Right cardiac atrium (tissue), 5 donors: ENCODE measurements around the gene ARRDC3. TPM values are rescaled to one million over a fixed set of nuclear protein-coding genes. Genes with fewer than 3 reads are reported as not detected.

ENCODE experiments used
- ATAC-seq, 2 donors: fragments of 200-7000 bp; cut with Tn5 transposase; one replicate each; pipeline versions ENCODE4 v1.8.0 to v1.9.1; 2020; ENCODE audit warnings: moderate library complexity in 2 of 2, mild to moderate bottlenecking in 1 of 2
- DNase-seq, 3 donors: peaks; one replicate each; pipeline ENCODE4 v3.0.0-alpha.2; 2020
- H3K27ac ChIP-seq: one replicate; pipeline ENCODE4 v1.5.1; 2013; ENCODE audit warnings: mild to moderate bottlenecking, low read length, control low read depth, moderate library complexity
- H3K27me3 ChIP-seq: one replicate; pipeline ENCODE4 v1.6.1; 2013; ENCODE audit not compliant: control insufficient read depth, insufficient read depth
- H3K4me1 ChIP-seq: one replicate; pipeline ENCODE4 v1.6.1; 2013; ENCODE audit warnings: low read length; ENCODE audit not compliant: control insufficient read depth, insufficient read depth
- H3K4me3 ChIP-seq: one replicate; pipeline ENCODE4 v1.5.1; 2013; ENCODE audit warnings: low read length, control low read depth
- H3K9me3 ChIP-seq: one replicate; pipeline ENCODE4 v1.6.1; 2013; ENCODE audit warnings: low read length; ENCODE audit not compliant: control insufficient read depth
- WGBS: extraction: QIAGEN DNeasy Blood & Tissue Kit; methylation state at CpG from one replicate; pipeline ENCODE4 v1.1.7; 2013; 5-methylcytosine and 5-hydroxymethylcytosine counted together
- intact Hi-C, 4 donors: fragments of 100-400 bp; cut with DNase I; formaldehyde crosslinking; loops; one replicate each; pipeline versions ENCODE4 v1.11.0 to v1.14.0; 2022 to 2023
- long read RNA-seq, 4 donors: library from polyadenylated mRNA; unstranded; transcript quantifications; one replicate each; pipeline ENCODE4 v2.0.0, GENCODE V29; 2020 to 2021
- polyA plus RNA-seq: library from polyadenylated mRNA; stranded (reverse); fragments of 200-250 nt; gene quantifications from one replicate; pipeline ENCODE4 v1.2.3, GENCODE V29; 2013
- total RNA-seq, 4 donors: library from RNA; stranded (reverse); fragmentation: NEBNext Ultra II Directional; extraction: Animal tissue kit (Norgen Biotek cat#: 25700); gene quantifications; one replicate each; pipeline ENCODE4 v1.2.1, GENCODE V29; 2021
- donor health status: healthy with polysubstance abuse.
- donor health status: DM: no; HTN: yes; CAD: no.
- donor health status: DM: no; HTN: no; CAD: no.
- donor health status: DM: no; HTN: yes; CAD: no; lungs with severe emphysema.
- donor health status: DM: yes; HTN: yes; CAD: no.

ARRDC3 gene, protein sequence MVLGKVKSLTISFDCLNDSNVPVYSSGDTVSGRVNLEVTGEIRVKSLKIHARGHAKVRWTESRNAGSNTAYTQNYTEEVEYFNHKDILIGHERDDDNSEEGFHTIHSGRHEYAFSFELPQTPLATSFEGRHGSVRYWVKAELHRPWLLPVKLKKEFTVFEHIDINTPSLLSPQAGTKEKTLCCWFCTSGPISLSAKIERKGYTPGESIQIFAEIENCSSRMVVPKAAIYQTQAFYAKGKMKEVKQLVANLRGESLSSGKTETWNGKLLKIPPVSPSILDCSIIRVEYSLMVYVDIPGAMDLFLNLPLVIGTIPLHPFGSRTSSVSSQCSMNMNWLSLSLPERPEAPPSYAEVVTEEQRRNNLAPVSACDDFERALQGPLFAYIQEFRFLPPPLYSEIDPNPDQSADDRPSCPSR
- total RNA-seq (10 to 100 TPM; 20.1 to 28.9 (median 25.5) TPM), polyA plus RNA-seq (8.2 TPM)
- long read RNA-seq, donor 1, full-length matches to known transcripts = 26 of 29 reads
- long read RNA-seq, donor 1, partial matches to known transcripts = 1 of 29 reads
- long read RNA-seq, donor 1, other reads (novel, unspliced or antisense) = 2 of 29 reads
- long read RNA-seq, donor 2, full-length matches to known transcripts = 13 of 13 reads
- long read RNA-seq, donor 2, partial matches to known transcripts = 0 of 13 reads
- long read RNA-seq, donor 2, other reads (novel, unspliced or antisense) = 0 of 13 reads
- long read RNA-seq, donor 3, full-length matches to known transcripts = 61 of 80 reads
- long read RNA-seq, donor 3, partial matches to known transcripts = 9 of 80 reads
- long read RNA-seq, donor 3, other reads (novel, unspliced or antisense) = 10 of 80 reads
- long read RNA-seq, donor 4, full-length matches to known transcripts = 12 of 14 reads
- long read RNA-seq, donor 4, partial matches to known transcripts = 0 of 14 reads
- long read RNA-seq, donor 4, other reads (novel, unspliced or antisense) = 2 of 14 reads

DNA sequence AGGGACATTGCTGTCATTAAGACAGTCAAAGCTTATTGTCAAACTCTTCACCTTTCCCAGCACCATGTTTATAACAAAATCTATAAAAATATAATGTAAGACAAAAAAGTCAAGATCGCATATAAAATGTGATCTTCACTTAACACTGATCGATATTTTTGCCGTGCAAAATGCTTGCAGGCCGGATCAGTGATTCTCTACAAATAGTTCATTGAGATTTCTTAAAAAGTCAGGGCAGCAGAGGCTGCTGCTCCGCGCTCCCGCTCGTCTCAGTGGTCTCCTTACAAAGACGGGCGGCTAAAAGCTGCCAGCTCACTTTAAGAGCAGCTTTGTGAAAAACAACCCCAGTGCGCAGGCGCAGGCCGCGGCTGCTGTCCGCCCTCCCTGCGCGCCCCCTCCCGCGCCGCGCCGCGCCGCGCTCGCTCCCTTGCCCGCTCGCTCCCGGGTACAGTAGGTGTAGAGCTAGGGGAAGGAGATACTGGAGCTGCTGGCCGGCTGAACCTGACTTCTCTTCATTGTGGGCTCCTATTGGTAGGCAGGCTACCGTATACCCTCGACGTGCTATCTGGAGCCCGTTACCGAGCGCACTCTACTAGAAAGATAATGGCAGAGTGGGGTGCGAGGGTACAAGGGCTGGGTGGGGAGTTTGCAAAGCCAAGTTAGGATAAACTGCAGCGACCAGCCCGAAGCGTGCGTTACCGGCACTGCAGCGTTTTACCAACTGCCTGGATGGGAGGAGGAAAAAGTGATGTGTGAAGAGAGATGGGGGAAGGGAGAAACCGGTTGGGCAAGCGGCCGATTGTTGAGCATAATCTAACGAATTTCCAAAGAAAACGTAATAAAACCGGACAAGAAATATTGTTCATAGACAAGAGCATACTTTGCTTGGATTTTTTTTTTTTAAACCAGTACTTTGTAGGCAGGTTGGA, at the start of gene ARRDC3:
Gene ARRDC3, minus strand, starts transcription at position 291 of the 929 bp plus-strand sequence. Its CDS starts 225 bp downstream, at position 66.
- under 1% methylated on average over 49 of the region's 49 CpGs for WGBS
- Histone ChIP-seq H3K4me1 (no peaks in the 10 kb centered on the region), H3K27ac (peak within 1 kb of the TSS; percentile 82), H3K9me3 (no peaks in the 10 kb centered on the region), H3K27me3 (no peaks in the 10 kb centered on the region), H3K4me3 (peak within 1 kb of the TSS; percentile 87)
- DNase-seq (peak; percentile 96 to 99 (median 99)), ATAC-seq (peak; percentile 84 to 87)
- intact Hi-C loops = loop anchor here (2.0 to 10.0 kb wide), 7 partner anchors 71 to 448 kb away; no protein-coding TSS in a partner anchor

DNA sequence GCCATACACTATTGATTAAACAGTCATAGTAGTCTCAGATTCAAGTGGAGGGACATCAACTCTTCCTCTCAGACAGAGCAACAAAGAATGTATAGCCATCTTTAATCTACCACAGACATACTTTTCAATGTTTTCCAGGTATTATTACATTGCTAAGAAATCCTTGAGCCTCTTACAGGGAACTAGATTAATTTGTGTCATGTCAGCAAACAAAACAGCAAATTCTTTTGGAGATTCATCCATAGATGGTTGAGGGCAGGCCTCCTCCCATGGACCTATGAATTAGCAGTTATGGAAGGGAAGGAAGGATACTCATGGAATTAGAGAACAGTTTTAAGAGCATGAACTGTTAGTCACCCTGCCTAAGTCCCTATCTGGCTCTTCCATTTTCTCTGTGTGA, 47.8 kb upstream of the ARRDC3 start:
- no peak for DNase-seq
- Histone ChIP-seq H3K4me1 (no peaks in the 10 kb centered on the region), H3K27ac (no peak overlapping the region), H3K27me3 (no peaks in the 10 kb centered on the region), H3K4me3 (no peak overlapping the region), H3K9me3 (peaks cover 2% of the 10 kb centered on the region)
- ATAC-seq = no peak
- intact Hi-C loops = no loop called here

DNA sequence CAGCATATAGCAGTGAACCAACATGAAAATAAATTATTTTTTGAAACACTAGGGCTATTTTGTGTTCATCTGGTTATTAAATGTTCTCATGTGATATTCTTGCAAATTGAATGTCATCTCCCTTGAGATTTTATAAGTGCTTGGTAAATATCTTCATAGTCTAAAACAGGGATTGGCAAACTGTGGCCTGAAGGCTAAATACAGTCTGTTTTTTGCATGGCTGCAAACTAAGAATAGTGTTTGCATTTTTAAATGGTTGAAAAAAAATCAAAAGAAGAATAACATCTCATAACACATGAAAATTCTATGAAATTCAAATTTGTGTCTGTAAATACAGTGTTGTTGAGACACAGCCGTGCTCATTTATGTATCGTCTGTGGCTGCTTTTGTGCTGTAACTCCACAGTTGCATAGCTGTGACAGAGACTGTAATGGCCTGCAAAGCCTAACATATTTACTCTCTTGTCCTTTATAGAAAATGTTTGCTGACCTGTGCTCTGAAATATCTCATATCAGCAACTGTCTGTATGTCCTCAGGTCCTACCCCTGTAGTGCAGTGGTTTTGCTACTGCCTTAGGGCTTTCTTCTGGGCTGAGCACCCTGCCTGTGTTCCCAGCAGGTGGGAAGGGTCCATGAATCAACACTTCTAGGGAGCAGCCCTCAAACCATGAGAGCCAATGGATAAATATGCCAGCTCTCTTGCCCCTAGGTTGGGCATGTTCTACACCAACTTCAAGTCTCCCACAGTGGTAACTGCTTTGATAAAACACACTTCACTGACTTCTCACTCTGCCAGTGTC, 41.7 kb upstream of the ARRDC3 start:
- Histone ChIP-seq H3K4me1 (no peaks in the 10 kb centered on the region), H3K27ac (no peak overlapping the region), H3K9me3 (peaks cover 2% of the 10 kb centered on the region), H3K27me3 (no peaks in the 10 kb centered on the region), H3K4me3 (no peak overlapping the region)
- WGBS = 96% methylated on average over 2 of the region's 2 CpGs
- no peak for DNase-seq
- intact Hi-C loops = loop anchor here in 1 of 4 donors (10.0 kb wide), 1 partner anchor 560 kb away; no protein-coding TSS in a partner anchor
- no peak for ATAC-seq

DNA sequence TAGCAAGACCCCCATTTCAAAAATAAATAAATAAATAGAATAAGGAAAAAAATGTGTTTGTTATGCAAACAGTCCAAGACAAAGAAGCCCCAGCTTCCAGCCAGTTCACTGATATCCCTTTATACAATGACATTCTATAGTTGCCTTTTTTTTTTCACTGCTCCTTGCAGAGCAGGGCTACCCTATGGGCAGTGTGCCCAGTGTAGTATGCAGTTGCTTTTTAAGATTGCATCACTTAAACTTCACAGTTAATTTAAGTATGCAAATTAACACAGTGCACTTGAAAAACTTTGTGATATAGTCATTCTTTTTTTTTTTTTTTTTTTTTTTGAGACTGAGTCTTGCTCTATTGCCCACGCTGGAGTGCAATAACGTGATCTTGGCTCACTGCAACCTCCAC, 40.8 kb upstream of the ARRDC3 start:
- intact Hi-C loops = loop anchor here in 1 of 4 donors (10.0 kb wide), 1 partner anchor 559 kb away; no protein-coding TSS in a partner anchor
- ATAC-seq = no peak
- H3K27ac ChIP-seq = no peak overlapping the region

DNA sequence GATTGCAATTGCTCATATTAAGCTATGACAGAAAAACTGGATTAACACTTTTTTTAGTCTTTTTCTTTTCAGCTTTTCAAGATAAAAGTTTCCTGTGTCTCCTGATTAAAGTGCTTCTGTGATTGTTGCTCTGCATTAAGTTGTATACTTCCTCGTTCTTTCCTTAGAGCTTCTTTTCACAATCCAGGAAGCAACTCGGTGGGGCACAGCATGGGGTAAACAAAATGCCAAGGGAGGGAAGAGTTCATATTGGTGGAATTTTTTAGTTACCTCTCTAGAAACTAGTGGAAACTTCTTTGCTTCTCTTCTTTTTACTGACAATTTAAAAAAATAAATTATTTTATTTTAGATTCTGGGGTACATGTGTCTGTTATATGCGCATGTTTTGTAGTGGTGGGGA, 37.8 kb upstream of the ARRDC3 start:
- intact Hi-C loops = loop anchor here in 1 of 4 donors (10.0 kb wide), 1 partner anchor 556 kb away; no protein-coding TSS in a partner anchor
- no peak for DNase-seq
- no peak for ATAC-seq
- 52% methylated on average over 3 of the region's 3 CpGs for WGBS
- Histone ChIP-seq H3K4me3 (no peak overlapping the region), H3K27ac (no peak overlapping the region), H3K9me3 (no peaks in the 10 kb centered on the region), H3K4me1 (no peaks in the 10 kb centered on the region), H3K27me3 (no peaks in the 10 kb centered on the region)

More for the DNA sequence above, 40.8 kb upstream of the ARRDC3 start:
- DNase-seq = no peak
- Histone ChIP-seq H3K4me3 (no peak overlapping the region), H3K4me1 (no peaks in the 10 kb centered on the region), H3K27me3 (no peaks in the 10 kb centered on the region), H3K9me3 (no peaks in the 10 kb centered on the region)
- WGBS = 94% methylated on average over 2 of the region's 2 CpGs

DNA sequence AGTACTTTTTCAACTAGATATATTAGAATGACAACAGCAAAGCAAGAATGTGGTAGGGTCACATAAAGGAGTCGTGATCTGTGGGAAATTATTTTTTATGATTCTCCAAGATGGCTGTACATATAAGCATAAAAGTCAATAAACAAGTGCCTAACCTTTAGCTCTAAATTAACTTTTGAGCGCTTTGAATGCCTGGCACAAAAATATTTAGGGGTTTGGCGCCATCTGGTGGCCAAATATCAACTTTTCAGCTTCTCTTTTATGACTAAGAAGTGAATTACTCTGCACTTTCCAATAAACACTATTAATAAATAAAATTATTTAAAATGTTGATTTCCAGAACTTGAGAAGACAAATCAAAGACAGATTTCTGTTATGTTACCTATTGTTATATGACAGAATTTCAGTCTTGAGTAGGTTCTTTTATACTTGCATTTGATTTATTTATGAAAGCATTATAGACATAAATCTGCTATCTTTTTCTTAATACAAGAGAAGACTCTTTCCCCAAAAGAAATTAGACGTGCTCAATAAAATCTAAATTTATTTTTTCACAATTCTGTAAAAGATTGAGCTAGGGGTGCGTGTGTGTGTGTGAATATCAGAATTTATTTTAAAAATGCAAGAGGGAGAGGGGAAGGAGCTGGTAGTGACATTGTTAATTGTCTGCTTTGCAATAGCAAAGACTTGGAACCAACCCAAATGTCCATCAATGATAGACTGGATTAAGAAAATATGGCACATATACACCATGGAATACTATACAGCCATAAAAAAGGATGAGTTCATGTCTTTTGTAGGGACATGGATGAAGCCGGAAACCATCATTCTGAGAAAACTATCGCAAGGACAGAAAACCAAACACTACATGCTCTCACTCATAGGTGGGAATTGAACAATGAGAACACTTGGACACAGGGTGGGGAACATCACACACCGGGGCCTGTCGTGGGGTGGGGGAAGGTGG, 36.7 kb upstream of the ARRDC3 start:
- Histone ChIP-seq H3K4me1 (no peaks in the 10 kb centered on the region), H3K9me3 (no peaks in the 10 kb centered on the region), H3K27me3 (no peaks in the 10 kb centered on the region), H3K4me3 (no peak overlapping the region), H3K27ac (no peak overlapping the region)
- WGBS = 53% methylated on average over 9 of the region's 9 CpGs
- peak; percentile 49 to 61 (median 49) for DNase-seq
- intact Hi-C loops = loop anchor here in 3 of 4 donors (5.0 to 10.0 kb wide), 4 partner anchors 485 to 555 kb away; no protein-coding TSS in a partner anchor
- peak in 1 of 2 donors; percentile 11 for ATAC-seq

DNA sequence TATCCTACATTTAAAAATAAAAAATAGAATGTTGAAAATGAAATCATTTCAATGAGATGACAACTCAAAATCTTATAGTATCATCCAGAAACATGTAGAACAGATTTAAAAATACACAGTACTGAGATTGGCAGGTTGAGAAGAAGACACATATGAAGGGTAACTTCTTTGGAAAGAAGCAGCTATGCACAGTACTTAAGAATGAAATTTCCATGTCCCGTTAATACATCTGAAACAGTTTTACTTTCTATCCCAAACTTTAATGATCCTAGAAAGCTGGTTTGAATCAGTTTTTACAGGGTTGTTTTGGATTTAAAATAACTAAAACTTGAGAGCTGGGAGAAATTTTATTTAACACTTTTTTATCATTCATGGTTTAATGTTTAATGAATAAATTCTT, 36.0 kb upstream of the ARRDC3 start:
- DNase-seq (no peak), ATAC-seq (no peak)
- intact Hi-C loops = loop anchor here in 3 of 4 donors (5.0 to 10.0 kb wide), 3 partner anchors 484 to 552 kb away; no protein-coding TSS in a partner anchor
- WGBS = 83% methylated on average over 1 of the region's 1 CpG
- H3K4me1 ChIP-seq = no peaks in the 10 kb centered on the region
- no peak overlapping the region for H3K4me3 ChIP-seq
- H3K9me3 ChIP-seq = no peaks in the 10 kb centered on the region
- no peak overlapping the region for H3K27ac ChIP-seq
- H3K27me3 ChIP-seq = no peaks in the 10 kb centered on the region

DNA sequence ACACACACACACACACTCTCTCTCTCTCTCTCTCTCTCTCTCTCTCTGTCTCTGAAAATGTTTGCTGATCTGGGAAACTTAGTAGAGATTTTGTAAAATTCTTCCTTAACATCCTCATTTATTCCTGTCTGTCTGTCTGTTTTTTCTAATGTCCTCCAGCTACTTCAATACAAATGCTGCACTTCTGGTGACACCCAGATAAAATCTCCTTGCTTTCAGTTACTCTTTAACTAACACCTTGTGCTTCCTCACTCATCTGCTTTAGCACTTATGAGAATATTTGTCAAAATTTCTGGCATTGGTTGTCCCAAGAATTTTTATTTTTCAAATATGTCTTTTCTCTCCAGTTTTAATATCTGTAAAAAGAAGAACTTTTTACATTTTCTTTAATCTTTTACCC, 35.0 kb upstream of the ARRDC3 start:
- Histone ChIP-seq H3K27me3 (no peaks in the 10 kb centered on the region), H3K9me3 (no peaks in the 10 kb centered on the region), H3K27ac (no peak overlapping the region), H3K4me3 (no peak overlapping the region), H3K4me1 (no peaks in the 10 kb centered on the region)
- DNase-seq = no peak
- ATAC-seq = no peak
- intact Hi-C loops = loop anchor here in 3 of 4 donors (5.0 to 10.0 kb wide), 3 partner anchors 483 to 551 kb away; no protein-coding TSS in a partner anchor

DNA sequence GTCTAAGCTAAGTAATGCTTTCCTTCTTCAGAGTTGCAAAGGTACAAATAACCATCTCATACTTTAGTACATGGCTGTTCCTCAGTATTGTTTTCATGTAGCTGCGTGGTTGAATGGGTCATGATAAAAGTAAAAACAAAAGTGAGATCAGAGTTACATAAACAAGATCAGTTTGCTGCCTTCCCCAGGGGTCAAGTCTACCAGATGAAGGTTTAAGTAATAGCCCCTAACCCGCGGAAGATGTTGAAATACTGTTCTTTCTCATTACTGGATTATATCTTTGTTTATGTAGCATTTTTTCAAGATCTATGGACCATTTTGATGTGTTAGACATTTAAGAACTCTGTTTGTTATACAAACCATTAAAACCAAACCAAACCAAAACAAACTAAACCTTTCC, 34.1 kb upstream of the ARRDC3 start:
- DNase-seq = no peak

More for the DNA sequence above, 34.1 kb upstream of the ARRDC3 start:
- no peaks in the 10 kb centered on the region for H3K27me3 ChIP-seq
- intact Hi-C loops = loop anchor here in 3 of 4 donors (5.0 to 10.0 kb wide), 3 partner anchors 482 to 550 kb away; no protein-coding TSS in a partner anchor
- no peak overlapping the region for H3K4me3 ChIP-seq
- WGBS = 67% methylated on average over 3 of the region's 3 CpGs
- H3K4me1 ChIP-seq = no peaks in the 10 kb centered on the region
- ATAC-seq = no peak
- no peaks in the 10 kb centered on the region for H3K9me3 ChIP-seq
- H3K27ac ChIP-seq = no peak overlapping the region
